Gastroesophageal sphincter (tissue), 3 donors: Measurements from ENCODE around the gene MYO19.

ENCODE experiments used
- EP300 ChIP-seq: sonication (generic); formaldehyde crosslinking; IDR thresholded peaks from one replicate; pipeline ENCODE4 v1.6.1; 2017; ENCODE audit warnings: antibody characterized with exemption, mild to moderate bottlenecking
- POLR2A ChIP-seq, 2 donors: fragments of 450-650 bp; IDR thresholded peaks; one replicate each; pipeline ENCODE4 v1.6.1; 2017; ENCODE audit warnings: antibody characterized with exemption in 2 of 2, mild to moderate bottlenecking in 2 of 2, moderate library complexity in 1 of 2
- TF ChIP-seq, protein P1 (sequence below), 4 experiments: fragments of 200-600 bp in 2 of 4; fragments of 450-650 bp in 2 of 4; sonication (generic) in 1 of 4; IDR thresholded peaks; one replicate each; pipeline ENCODE4 v1.5.1; 2017 to 2019; ENCODE audit warnings: antibody characterized with exemption in 4 of 4, mild to moderate bottlenecking in 2 of 4, moderate library complexity in 2 of 4

- TF ChIP-seq, protein P1, sequence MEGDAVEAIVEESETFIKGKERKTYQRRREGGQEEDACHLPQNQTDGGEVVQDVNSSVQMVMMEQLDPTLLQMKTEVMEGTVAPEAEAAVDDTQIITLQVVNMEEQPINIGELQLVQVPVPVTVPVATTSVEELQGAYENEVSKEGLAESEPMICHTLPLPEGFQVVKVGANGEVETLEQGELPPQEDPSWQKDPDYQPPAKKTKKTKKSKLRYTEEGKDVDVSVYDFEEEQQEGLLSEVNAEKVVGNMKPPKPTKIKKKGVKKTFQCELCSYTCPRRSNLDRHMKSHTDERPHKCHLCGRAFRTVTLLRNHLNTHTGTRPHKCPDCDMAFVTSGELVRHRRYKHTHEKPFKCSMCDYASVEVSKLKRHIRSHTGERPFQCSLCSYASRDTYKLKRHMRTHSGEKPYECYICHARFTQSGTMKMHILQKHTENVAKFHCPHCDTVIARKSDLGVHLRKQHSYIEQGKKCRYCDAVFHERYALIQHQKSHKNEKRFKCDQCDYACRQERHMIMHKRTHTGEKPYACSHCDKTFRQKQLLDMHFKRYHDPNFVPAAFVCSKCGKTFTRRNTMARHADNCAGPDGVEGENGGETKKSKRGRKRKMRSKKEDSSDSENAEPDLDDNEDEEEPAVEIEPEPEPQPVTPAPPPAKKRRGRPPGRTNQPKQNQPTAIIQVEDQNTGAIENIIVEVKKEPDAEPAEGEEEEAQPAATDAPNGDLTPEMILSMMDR (IDR thresholded peaks at IDR 0.05): no peak
- no peak for TF ChIP-seq POLR2A (IDR thresholded peaks at IDR 0.05)
- no peak for TF ChIP-seq EP300
Observed at GRCh38 chr17:36523113-36523512, 11.6 kb downstream of the MYO19 start.
